ENCODE measurements around the gene MRPL43. TPM values are rescaled to one million over a fixed set of nuclear protein-coding genes. Genes with fewer than 3 reads are reported as not detected.

Gene MRPL43
- total and polyA plus RNA-seq, 2 experiments from 2014 or later, result 60.1 to 112 TPM

GRCh38 chr10:100979791-100980272 is 7.5 kb downstream of the MRPL43 start:
- Histone ChIP-seq H3K4me1 (ENCODE audit: insufficient read depth) (no peaks in the 10 kb centered on the region), H3K36me3 (replicated peaks; ENCODE audit: insufficient read depth, low read depth) (no peaks in the 10 kb centered on the region), H3K4me2 (no peak overlapping the region), H3K79me2 (no peaks in the 10 kb centered on the region), H3K4me3 (no peak overlapping the region), H3K27ac (no peak overlapping the region), H4K20me1 (ENCODE audit: insufficient read depth, poor library complexity, severe bottlenecking) (no peaks in the 10 kb centered on the region), H3K9me3 (ENCODE audit: low read depth) (no peaks in the 10 kb centered on the region), H2AFZ (no peak overlapping the region), H3K9me2 (replicated peaks; ENCODE audit: insufficient read depth) (no peaks in the 10 kb centered on the region), H3K27me3 (no peaks in the 10 kb centered on the region)
- no peak for DNase-seq (ENCODE audit: low spot score)
- over 99% methylated on average over 16 of the region's 16 CpGs for WGBS (ENCODE audit: low lambda C conversion rate, missing lambda C conversion rate)
- TF ChIP-seq EZH2 (IDR thresholded peaks at IDR 0.05; ENCODE audit: borderline replicate concordance) (no peak), EZH2phosphoT487 (IDR thresholded peaks at IDR 0.05; ENCODE audit: low read depth, severe bottlenecking, unreplicated experiment) (no peak)
- TF ChIP-seq, protein P1, sequence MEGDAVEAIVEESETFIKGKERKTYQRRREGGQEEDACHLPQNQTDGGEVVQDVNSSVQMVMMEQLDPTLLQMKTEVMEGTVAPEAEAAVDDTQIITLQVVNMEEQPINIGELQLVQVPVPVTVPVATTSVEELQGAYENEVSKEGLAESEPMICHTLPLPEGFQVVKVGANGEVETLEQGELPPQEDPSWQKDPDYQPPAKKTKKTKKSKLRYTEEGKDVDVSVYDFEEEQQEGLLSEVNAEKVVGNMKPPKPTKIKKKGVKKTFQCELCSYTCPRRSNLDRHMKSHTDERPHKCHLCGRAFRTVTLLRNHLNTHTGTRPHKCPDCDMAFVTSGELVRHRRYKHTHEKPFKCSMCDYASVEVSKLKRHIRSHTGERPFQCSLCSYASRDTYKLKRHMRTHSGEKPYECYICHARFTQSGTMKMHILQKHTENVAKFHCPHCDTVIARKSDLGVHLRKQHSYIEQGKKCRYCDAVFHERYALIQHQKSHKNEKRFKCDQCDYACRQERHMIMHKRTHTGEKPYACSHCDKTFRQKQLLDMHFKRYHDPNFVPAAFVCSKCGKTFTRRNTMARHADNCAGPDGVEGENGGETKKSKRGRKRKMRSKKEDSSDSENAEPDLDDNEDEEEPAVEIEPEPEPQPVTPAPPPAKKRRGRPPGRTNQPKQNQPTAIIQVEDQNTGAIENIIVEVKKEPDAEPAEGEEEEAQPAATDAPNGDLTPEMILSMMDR (IDR thresholded peaks at IDR 0.05; ENCODE audit: poor library complexity), result no peak

DNA sequence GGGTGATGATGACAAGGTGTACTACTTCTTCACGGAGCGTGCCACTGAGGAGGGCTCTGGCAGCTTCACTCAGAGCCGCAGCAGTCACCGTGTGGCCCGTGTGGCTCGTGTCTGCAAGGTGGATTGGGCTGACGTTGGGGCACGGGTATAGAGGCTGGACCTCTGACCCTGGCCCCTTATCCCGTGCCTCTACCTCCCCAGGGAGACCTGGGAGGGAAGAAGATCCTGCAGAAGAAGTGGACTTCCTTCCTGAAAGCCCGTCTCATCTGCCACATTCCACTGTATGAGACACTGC is 8.4 kb downstream of the MRPL43 start:
- DNase-seq (ENCODE audit: low spot score), result no peak
- no peak overlapping the region for H3K27ac ChIP-seq
- no peaks in the 10 kb centered on the region for H3K36me3 ChIP-seq (replicated peaks; ENCODE audit: insufficient read depth, low read depth)
- H3K9me3 ChIP-seq (ENCODE audit: low read depth), result no peaks in the 10 kb centered on the region
- peaks cover under 1% of the 10 kb centered on the region for H3K79me2 ChIP-seq
- H3K9me2 ChIP-seq (replicated peaks; ENCODE audit: insufficient read depth), result no peaks in the 10 kb centered on the region
- no peaks in the 10 kb centered on the region for H4K20me1 ChIP-seq (ENCODE audit: insufficient read depth, poor library complexity, severe bottlenecking)
- TF ChIP-seq EZH2phosphoT487 (IDR thresholded peaks at IDR 0.05; ENCODE audit: low read depth, severe bottlenecking, unreplicated experiment) (no peak), EZH2 (IDR thresholded peaks at IDR 0.05; ENCODE audit: borderline replicate concordance) (no peak)
- TF ChIP-seq, protein P1 (IDR thresholded peaks at IDR 0.05; ENCODE audit: poor library complexity), result no peak
- no peaks in the 10 kb centered on the region for H3K4me1 ChIP-seq (ENCODE audit: insufficient read depth)
- WGBS (ENCODE audit: low lambda C conversion rate, missing lambda C conversion rate), result 96% methylated on average over 10 of the region's 10 CpGs
- H3K4me2 ChIP-seq, result no peak overlapping the region
- H2AFZ ChIP-seq, result no peak overlapping the region
- H3K27me3 ChIP-seq, result no peaks in the 10 kb centered on the region
- H3K4me3 ChIP-seq, result no peak overlapping the region

GRCh38 chr10:100978121-100978900 is 9.0 kb downstream of the MRPL43 start:
- H3K79me2 ChIP-seq, result peaks cover 5% of the 10 kb centered on the region
- H3K27ac ChIP-seq, result no peak overlapping the region
- H3K27me3 ChIP-seq, result no peaks in the 10 kb centered on the region
- no peaks in the 10 kb centered on the region for H3K36me3 ChIP-seq (replicated peaks; ENCODE audit: insufficient read depth, low read depth)
- no peaks in the 10 kb centered on the region for H4K20me1 ChIP-seq (ENCODE audit: insufficient read depth, poor library complexity, severe bottlenecking)
- TF ChIP-seq EZH2phosphoT487 (IDR thresholded peaks at IDR 0.05; ENCODE audit: low read depth, severe bottlenecking, unreplicated experiment) (no peak), EZH2 (IDR thresholded peaks at IDR 0.05; ENCODE audit: borderline replicate concordance) (no peak)
- TF ChIP-seq, protein P1 (IDR thresholded peaks at IDR 0.05; ENCODE audit: poor library complexity), result no peak
- no peak overlapping the region for H3K4me3 ChIP-seq
- WGBS (ENCODE audit: low lambda C conversion rate, missing lambda C conversion rate), result 97% methylated on average over 13 of the region's 13 CpGs
- H3K4me1 ChIP-seq (ENCODE audit: insufficient read depth), result no peaks in the 10 kb centered on the region
- no peak for DNase-seq (ENCODE audit: low spot score)
- no peak overlapping the region for H3K4me2 ChIP-seq
- H3K9me3 ChIP-seq (ENCODE audit: low read depth), result no peaks in the 10 kb centered on the region
- no peak overlapping the region for H2AFZ ChIP-seq
- no peaks in the 10 kb centered on the region for H3K9me2 ChIP-seq (replicated peaks; ENCODE audit: insufficient read depth)

Measured in hepatocyte (in vitro differentiated cells).